Rectal smooth muscle tissue (tissue), 1 donor: Measurements from ENCODE around the gene ITGA5.

Experiments
- H3K27ac ChIP-seq: one replicate; pipeline ENCODE4 v1.7.0; 2013; ENCODE audit warnings: low read depth, low read length, inconsistent platforms
- H3K27me3 ChIP-seq: one replicate; pipeline ENCODE4 v1.7.0; 2013; ENCODE audit warnings: low read length; ENCODE audit not compliant: control insufficient read depth, insufficient read depth
- H3K36me3 ChIP-seq: one replicate; pipeline ENCODE4 v1.7.0; 2013; ENCODE audit warnings: low read length; ENCODE audit not compliant: control insufficient read depth, insufficient read depth
- H3K4me1 ChIP-seq: one replicate; pipeline ENCODE4 v1.7.0; 2013; ENCODE audit warnings: low read length; ENCODE audit not compliant: control insufficient read depth, insufficient read depth
- H3K4me3 ChIP-seq: one replicate; pipeline ENCODE4 v1.7.0; 2013; ENCODE audit warnings: low read length
- H3K9ac ChIP-seq: one replicate; pipeline ENCODE4 v1.7.0; 2013; ENCODE audit warnings: low read length

ITGA5 gene

GRCh38 chr12:54419088-54419887 lies at the start of gene ITGA5:
ITGA5 (minus strand) TSS chr12:54419266; CDS start chr12:54419198, 68 bp downstream.
- Histone ChIP-seq H3K4me3 (peak within 1 kb of the TSS; percentile 87), H3K9ac (peak within 1 kb of the TSS; percentile 80), H3K27ac (peak within 1 kb of the TSS; percentile 98), H3K27me3 (no peaks in the 10 kb centered on the region), H3K4me1 (peaks cover 27% of the 10 kb centered on the region), H3K36me3 (no peaks in the 10 kb centered on the region)

- Histone ChIP-seq H3K36me3 (no peaks in the 10 kb centered on the region), H3K4me1 (no peaks in the 10 kb centered on the region), H3K9ac (no peak overlapping the region), H3K27ac (no peak overlapping the region), H3K27me3 (no peaks in the 10 kb centered on the region), H3K4me3 (no peak overlapping the region)
Observed at GRCh38 chr12:54465857-54466523, 46.9 kb upstream of the ITGA5 start.

GRCh38 chr12:54463484-54463883 lies 44.4 kb upstream of the ITGA5 start:
- H3K9ac ChIP-seq, result no peak overlapping the region
- no peaks in the 10 kb centered on the region for H3K27me3 ChIP-seq
- H3K27ac ChIP-seq, result no peak overlapping the region
- H3K4me1 ChIP-seq, result peaks cover 2% of the 10 kb centered on the region
- no peaks in the 10 kb centered on the region for H3K36me3 ChIP-seq
- no peak overlapping the region for H3K4me3 ChIP-seq

GRCh38 chr12:54463034-54463433 lies 44.0 kb upstream of the ITGA5 start:
- Histone ChIP-seq H3K4me1 (peaks cover 2% of the 10 kb centered on the region), H3K9ac (no peak overlapping the region), H3K27ac (no peak overlapping the region), H3K27me3 (no peaks in the 10 kb centered on the region), H3K4me3 (no peak overlapping the region), H3K36me3 (no peaks in the 10 kb centered on the region)

GRCh38 chr12:54460317-54460923 lies 41.4 kb upstream of the ITGA5 start:
- Histone ChIP-seq H3K9ac (no peak overlapping the region), H3K4me3 (no peak overlapping the region), H3K27me3 (no peaks in the 10 kb centered on the region), H3K27ac (no peak overlapping the region), H3K4me1 (peaks cover 6% of the 10 kb centered on the region), H3K36me3 (no peaks in the 10 kb centered on the region)

GRCh38 chr12:54459355-54459754 lies 40.3 kb upstream of the ITGA5 start:
- Histone ChIP-seq H3K27me3 (no peaks in the 10 kb centered on the region), H3K27ac (no peak overlapping the region), H3K9ac (no peak overlapping the region), H3K36me3 (no peaks in the 10 kb centered on the region), H3K4me1 (peaks cover 6% of the 10 kb centered on the region), H3K4me3 (no peak overlapping the region)

GRCh38 chr12:54455760-54456469 lies 36.8 kb upstream of the ITGA5 start:
- H3K27ac ChIP-seq, result no peak overlapping the region
- H3K4me1 ChIP-seq, result peaks cover 6% of the 10 kb centered on the region
- H3K36me3 ChIP-seq, result no peaks in the 10 kb centered on the region
- no peaks in the 10 kb centered on the region for H3K27me3 ChIP-seq
- H3K4me3 ChIP-seq, result no peak overlapping the region
- H3K9ac ChIP-seq, result no peak overlapping the region

- Histone ChIP-seq H3K27me3 (no peaks in the 10 kb centered on the region), H3K4me3 (no peak overlapping the region), H3K27ac (no peak overlapping the region), H3K36me3 (no peaks in the 10 kb centered on the region), H3K9ac (no peak overlapping the region), H3K4me1 (peaks cover 3% of the 10 kb centered on the region)
Observed at GRCh38 chr12:54452628-54453027, 33.6 kb upstream of the ITGA5 start.

GRCh38 chr12:54448344-54448743 lies 29.3 kb upstream of the ITGA5 start:
- Histone ChIP-seq H3K4me3 (no peak overlapping the region), H3K4me1 (no peaks in the 10 kb centered on the region), H3K9ac (no peak overlapping the region), H3K27me3 (no peaks in the 10 kb centered on the region), H3K36me3 (no peaks in the 10 kb centered on the region), H3K27ac (no peak overlapping the region)

GRCh38 chr12:54447917-54448316 lies 28.9 kb upstream of the ITGA5 start:
- H3K9ac ChIP-seq, result no peak overlapping the region
- H3K27ac ChIP-seq, result no peak overlapping the region
- H3K27me3 ChIP-seq, result no peaks in the 10 kb centered on the region
- no peak overlapping the region for H3K4me3 ChIP-seq
- H3K36me3 ChIP-seq, result no peaks in the 10 kb centered on the region
- H3K4me1 ChIP-seq, result peaks cover 1% of the 10 kb centered on the region

- H3K27me3 ChIP-seq, result no peaks in the 10 kb centered on the region
- no peak overlapping the region for H3K9ac ChIP-seq
- no peaks in the 10 kb centered on the region for H3K36me3 ChIP-seq
- peaks cover 14% of the 10 kb centered on the region for H3K4me1 ChIP-seq
- H3K4me3 ChIP-seq, result no peak overlapping the region
- no peak overlapping the region for H3K27ac ChIP-seq
Observed at GRCh38 chr12:54444206-54444605, 25.1 kb upstream of the ITGA5 start.

GRCh38 chr12:54443446-54443845 lies 24.4 kb upstream of the ITGA5 start:
- Histone ChIP-seq H3K4me1 (peaks cover 19% of the 10 kb centered on the region), H3K27ac (no peak overlapping the region), H3K9ac (no peak overlapping the region)

More at GRCh38 chr12:54443446-54443845, 24.4 kb upstream of the ITGA5 start:
- H3K4me3 ChIP-seq, result no peak overlapping the region
- no peaks in the 10 kb centered on the region for H3K27me3 ChIP-seq
- no peaks in the 10 kb centered on the region for H3K36me3 ChIP-seq
